ENCODE results near the gene TPM1.
"Not testable (repeated sequence)": the region's sequence is repeated elsewhere in the genome, so short reads cannot be mapped to it uniquely, and the experiment has no call there.

Gene TPM1

DNA sequence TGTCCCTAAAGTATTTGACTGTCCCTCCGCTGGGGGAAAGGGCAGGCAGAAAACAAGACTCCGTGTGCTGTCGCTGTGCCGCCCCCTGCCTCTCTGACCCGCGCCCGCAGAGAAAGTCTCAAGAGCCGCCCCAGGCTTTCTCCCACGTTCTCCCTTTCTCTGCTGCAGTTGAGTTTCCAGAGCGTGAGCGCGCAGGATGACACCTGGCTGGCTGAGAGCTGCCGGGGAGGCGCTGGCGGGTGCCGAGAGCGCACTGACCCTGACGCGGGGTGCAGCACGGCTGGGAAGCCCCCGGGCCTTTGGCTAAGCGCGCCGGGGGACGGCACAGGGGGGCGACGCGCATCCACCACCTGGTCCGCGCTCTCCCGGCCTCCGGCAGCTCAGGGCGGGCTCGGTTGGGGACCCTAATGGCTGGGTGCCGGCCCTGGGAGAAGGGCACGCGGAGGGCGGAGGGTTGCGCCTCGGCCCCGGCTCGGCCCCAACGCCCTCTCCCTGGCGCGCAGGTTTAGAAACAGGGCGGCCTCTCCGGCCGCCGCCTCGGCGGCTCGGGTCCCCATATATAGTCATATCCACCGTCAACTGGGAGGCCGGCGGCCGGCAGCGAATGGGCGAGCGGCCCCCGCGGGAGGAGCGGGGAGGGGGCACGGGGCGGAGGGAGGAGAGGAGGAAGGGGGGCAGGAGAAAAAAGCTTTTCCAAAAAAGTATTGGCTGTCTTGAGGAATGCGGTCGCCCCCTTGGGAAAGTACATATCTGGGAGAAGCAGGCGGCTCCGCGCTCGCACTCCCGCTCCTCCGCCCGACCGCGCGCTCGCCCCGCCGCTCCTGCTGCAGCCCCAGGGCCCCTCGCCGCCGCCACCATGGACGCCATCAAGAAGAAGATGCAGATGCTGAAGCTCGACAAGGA is at the start of gene TPM1:
Gene TPM1 (plus strand): TSS at position 774 of the 903 bp plus-strand sequence. CDS start 83 bp downstream, at position 857.
- no peak for DNase-seq (ENCODE audit: low read depth in 1 of 2, low spot score in 1 of 2)

DNA sequence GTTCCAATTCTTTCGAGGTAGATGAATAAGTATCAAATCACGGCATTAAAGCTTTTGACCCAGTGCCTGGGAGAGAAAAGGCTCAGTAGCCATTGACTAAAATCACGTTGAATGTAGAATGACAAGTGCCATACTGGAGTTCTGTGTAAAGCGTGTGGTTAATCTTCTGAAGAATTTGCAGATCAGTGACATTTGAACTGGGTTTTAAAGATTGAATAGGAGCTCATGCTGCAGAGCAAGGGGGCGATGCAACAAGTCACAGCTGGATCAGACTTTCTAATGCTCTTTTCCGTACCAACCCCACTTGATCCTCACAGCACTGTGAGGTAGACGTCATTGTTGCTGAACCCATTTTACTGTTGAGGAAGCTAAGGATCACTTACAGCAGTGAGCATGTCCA is 49.5 kb upstream of the TPM1 start:
- no peak for DNase-seq (ENCODE audit: low read depth in 1 of 2, low spot score in 1 of 2)

DNA sequence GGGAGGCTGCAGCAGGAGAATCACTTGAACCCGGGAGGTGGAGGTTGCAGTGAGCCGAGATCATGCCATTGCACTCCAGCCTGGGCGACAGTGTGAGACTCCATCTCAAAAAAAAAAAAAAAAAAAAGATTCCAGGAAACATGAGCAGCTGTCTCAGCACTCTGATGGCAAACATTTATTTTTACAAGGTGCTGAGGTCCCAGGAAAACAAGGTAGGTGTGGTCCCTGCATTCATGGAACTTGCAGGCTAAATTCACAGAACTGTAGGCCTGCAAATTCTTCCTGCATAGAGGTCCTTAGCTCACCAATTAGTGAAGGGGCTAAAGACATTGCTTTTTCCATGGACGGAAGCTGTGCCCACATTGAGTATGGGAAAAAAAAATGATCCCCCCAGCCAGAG is 48.9 kb upstream of the TPM1 start:
- DNase-seq (ENCODE audit: low read depth in 1 of 2, low spot score in 1 of 2): not testable (repeated sequence)

DNA sequence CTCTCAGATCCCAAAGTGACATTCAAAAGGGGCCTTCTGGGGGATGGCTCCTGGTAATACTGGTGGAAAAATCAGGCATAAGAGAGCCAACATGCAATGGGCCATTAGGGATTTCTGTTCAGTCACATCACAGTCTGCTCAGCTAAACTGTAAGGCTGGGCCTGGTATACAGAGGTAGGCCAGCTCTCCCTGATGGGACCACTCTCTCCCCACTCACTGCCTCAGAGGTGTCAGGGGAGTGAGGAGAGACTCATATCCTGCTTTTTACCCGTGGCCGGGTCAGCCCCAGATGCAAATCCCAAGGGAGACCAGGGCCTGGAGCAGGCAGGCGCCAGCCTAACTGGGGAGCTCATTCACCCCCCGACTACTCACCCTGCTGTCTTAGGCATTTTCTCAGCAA is 48.1 kb upstream of the TPM1 start:
- DNase-seq (ENCODE audit: low read depth in 1 of 2, low spot score in 1 of 2): no peak

DNA sequence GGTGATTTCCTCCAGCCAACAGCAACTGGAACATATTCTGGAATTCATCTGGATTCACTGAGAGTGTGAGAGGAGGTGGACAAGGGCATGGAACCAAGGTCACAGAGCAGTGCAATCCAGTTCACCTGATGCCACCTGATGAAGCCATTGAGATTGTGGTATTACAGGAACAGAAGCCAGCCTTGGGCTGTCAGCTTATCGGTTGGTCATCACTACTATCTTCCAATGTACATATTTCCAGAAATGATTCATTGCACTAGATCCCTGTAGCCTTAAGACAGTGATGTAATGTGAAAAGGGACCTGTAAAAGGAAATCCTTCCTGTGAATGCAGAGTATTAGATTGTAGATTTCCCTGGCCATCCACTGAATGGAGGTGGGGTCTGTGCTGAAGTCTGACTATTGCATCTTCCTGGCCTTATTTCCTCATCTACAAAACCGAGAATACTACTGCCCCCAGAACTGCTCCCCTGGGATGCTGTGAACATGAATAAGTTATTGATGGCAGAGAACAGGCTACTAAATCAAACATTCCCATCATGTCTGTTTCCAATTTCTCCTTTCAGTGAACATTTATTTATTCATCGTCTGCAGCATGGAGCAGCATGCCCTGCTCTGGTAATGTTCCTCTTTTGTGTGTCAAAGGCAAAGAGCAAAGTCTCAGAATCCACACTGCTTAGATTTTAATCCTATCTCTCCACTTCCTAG is 47.4 kb upstream of the TPM1 start:
- no peak for DNase-seq (ENCODE audit: low read depth in 1 of 2, low spot score in 1 of 2)

DNA sequence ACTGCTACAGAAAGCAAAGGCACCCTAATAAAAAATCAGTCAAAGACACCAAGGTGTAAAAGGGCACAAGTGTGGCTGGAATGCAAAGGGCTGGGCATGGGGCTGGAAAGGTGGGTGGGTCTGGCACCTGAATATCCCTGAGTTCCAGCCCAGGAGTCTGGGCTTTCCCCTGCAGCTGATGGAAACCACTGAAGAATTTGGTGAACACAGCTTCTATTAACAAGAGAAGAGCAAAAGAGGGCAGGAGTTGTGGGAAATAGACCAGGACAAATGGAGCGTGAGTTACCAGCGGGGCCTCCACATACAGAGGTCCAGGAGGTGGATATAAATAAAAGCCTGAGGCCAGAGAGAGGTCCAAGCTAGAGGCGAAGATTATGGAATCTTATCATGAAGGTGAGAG is 45.1 kb upstream of the TPM1 start:
- DNase-seq (ENCODE audit: low read depth in 1 of 2, low spot score in 1 of 2): no peak

DNA sequence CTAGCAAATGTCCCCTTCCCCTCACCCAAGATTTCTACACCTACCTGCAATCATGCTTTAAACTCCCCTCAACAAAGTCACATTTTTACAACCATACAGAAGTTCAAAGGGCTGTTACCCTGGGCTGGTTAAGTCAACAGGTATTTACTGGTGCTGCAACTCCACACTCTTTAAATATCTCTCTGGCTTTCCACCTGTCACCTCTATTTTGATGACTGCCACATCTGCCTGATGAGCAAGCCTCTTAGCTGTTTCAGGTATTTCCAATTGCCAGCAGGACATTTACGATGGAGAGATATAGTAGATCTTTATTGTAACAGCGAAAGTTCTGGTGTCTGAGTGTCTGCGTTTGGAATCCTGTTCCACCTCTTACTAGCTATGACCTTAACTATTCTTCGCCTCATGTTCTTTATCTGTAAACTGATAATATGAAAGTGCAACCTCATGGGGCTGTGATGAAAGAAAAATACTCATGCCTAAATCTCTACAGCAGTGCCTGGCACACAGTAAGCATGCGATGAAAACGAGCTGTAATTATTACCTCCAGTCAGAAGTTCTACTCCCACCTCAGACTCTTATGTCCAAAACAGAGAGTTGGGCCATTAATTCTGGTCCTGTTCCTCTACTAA is 44.2 kb upstream of the TPM1 start:
- DNase-seq (ENCODE audit: low read depth in 1 of 2, low spot score in 1 of 2): no peak

DNA sequence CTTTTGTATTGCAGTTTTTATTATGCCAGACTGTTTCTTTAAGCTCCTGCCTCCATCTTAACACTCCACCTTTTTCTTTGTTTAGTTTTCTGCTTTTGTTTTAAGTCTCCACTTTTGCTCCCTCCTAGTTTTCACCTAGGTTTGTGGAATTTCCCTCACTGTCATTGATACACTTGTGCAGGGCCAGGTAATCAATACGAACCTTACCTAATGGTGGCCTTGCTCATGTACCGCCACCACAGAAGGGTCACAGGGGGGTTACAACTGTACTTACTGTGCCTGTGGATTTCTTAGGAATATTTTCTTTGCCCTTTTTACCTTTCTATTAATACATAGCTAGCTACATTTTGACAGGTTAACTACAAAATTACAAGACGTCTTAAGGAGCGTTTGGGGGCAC is 43.4 kb upstream of the TPM1 start:
- no peak for DNase-seq (ENCODE audit: low read depth in 1 of 2, low spot score in 1 of 2)

DNA sequence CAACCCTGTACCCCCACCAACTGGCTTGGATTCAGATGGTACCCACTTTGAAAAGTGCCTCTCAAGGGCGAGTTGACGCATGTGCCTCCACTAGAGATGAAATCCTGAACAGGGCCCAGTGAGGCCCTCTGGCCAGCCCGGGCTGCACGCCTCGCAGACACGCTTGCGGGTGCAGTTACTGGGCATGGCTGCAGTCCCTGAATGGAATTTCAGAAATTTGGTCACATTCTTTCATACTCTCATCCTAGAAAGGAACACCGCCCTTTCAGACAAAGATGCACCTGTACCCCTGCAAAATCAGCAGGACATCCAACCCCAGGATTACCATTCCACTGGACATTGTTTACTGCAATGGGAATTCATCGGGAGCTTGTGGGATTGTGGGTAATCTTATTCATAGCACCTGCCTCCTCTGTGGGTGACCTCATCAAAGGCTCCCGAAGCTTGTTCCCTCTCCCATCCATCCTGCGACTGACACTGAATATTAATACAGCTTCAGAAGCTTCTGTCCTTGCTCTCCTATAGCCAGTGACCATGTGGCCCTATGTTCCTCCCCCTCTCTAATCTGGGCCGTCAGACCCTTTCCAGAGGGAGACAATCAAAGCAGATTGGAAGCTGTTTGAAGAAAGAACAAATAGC is 42.5 kb upstream of the TPM1 start:
- no peak for DNase-seq (ENCODE audit: low read depth in 1 of 2, low spot score in 1 of 2)

DNA sequence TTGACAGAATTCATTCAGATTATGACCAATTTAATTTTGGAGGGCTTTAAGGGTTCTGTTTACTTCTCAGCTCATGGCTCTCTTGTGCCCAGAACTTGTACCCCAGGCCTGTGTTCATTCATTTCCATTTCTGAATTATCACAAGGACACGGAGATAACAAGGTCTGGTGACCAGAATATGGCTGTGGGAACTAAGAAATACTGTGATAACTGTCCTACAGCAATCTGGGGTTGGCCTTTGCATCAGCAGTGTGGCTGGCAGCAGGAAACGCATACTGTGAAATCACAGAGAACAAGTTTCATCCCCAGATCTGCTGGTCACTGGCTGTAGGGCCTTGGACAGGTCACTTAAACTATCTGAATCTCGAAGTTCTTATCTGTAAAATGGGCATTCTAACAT is 41.8 kb upstream of the TPM1 start:
- DNase-seq (ENCODE audit: low read depth in 1 of 2, low spot score in 1 of 2): no peak

DNA sequence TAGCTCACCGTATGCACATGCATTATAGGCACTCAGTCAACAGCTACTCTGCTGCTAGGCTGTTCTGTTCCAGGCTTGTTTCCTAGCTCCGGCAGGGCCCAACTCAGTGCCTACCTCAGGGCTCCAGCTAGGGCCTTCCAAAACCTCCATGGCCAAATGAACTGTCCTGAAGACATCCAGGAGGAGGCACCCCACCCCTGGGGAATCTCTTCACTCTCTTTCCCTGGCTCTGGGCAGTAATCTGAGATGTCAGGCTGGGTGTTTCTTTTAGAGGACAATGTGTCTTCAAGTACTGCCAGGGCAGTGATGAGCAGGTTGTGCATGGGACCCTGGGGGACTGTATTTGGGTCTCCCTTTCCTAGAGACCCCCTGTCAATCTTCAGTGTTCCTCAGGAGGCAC is 38.3 kb upstream of the TPM1 start:
- no peak for DNase-seq (ENCODE audit: low read depth in 1 of 2, low spot score in 1 of 2)

DNA sequence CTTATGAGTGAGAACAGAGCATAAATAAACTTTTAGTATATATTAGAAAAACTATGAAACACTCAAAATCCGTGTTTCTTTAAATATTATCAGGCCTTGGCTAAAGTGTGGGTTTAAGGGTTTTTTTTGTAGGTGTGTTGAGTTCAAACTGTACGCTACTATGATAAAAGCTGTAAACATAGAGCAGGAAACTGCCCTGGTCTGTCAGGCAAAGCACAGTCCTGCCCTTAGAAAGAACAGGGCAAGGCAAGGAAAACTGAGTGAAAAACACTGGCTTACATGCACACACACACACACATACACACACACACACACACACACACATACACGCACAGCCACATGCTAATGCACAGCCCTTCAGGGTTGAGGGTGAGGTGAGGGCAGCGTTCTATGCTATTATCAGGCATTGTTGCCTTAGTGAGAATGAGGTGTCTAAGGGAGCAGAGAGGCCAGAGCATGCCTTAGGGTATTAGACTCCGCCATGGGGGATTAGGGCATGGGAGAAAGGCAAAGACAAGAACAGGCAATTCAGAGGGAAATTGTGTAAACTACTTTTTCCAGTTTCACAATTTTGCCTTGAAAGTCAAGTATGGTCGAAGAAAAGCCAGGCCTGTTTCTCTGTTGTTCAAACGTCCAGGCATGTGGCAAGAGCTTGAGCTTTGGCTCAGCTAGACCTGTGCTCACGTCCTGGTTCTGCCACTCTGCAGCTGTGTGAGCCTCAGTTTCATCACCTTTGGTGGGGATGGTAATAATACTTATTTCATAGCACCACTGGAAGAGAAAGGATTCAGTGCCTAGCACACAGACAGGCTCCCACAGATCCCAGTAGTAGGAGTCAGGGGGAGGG is 36.3 kb upstream of the TPM1 start:
- DNase-seq (ENCODE audit: low read depth in 1 of 2, low spot score in 1 of 2): no peak

DNA sequence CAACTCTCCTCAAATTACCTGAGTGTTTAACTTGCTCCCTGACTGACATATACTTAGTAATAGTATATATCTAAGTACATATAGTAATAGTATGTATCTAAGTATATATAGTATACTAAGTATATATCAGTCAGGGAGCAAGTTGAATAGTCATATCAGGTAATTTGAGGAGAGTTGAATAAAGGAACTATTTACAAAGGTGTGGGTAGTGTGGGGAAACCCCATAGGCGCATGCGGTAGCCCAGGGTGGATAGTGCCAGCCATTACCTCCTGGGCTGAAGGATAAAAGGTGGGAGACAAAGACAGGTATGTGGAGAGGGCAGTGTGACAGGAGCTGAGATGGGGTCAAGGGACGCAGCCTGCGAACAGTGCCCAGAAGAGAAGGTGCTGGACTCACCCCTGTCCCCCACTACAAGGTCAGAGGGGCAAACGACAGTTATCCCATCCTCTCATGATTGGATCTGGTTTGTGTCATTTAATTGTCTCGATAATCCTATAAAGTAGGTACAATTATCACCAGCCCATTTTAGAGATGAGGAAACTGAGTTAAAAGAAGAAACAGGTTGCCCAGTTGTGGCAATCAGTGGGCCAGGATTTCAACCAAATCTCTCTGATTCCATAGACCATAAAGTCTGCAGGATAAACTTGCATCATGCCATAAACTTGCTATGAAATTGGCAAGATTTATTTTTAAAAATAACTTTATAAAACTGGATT is 34.1 kb upstream of the TPM1 start:
- DNase-seq (ENCODE audit: low read depth in 1 of 2, low spot score in 1 of 2): no peak

DNA sequence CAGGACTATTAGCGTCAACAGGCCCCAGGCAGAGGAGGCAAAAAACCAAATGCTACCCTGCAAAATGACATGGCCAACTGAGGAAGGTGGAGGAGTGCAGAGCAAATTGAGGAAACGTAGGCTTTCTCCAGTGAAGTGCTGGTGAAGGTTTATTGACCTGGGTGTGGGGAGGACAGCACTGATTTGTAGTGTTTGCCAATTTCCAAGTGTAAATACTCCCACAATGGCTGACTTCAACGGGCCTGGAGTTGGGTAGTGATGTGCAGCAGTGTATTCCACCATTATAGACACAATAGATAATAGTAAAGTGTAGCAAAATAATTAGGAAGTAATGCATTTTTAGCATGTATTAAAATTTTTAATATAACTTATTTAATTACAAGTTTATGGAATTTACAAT is 32.2 kb upstream of the TPM1 start:
- no peak for DNase-seq (ENCODE audit: low read depth in 1 of 2, low spot score in 1 of 2)

DNA sequence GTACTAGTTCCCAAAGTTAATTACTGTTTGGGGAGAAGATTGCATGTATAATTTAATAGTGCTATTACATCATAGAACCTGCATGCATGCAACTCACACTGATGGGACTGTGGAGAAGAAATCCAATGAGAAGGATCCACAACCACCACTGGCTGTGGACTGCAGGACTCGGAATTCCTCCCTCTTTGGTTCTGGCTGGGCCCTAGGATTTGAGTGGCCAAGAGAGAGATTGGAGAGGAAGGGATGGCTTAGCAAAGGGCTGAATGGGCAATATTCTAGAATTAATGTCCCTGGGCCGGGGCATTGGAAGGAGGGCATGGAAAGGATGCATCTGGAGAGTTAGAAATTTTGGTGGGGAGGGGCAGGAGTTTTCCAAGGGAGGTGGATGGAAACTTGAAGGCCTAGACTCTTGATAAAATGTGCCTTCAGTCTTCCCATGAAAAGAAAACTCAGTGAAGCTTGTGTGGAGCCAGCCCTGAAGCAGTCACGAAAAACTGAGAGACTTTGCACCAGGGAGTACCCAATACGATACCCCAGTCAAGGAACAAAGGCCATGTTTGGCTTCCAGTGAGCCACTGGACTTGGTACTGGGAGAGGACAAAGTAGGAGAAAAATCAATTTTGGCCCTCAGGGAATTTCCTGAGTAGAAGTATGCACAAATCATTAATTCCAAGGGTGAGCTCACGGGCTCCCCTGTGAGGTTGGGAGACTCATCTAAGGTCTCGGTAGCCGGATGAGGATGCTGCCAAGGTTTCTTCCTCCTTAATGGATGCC is 31.4 kb upstream of the TPM1 start:
- DNase-seq (ENCODE audit: low read depth in 1 of 2, low spot score in 1 of 2): no peak

DNA sequence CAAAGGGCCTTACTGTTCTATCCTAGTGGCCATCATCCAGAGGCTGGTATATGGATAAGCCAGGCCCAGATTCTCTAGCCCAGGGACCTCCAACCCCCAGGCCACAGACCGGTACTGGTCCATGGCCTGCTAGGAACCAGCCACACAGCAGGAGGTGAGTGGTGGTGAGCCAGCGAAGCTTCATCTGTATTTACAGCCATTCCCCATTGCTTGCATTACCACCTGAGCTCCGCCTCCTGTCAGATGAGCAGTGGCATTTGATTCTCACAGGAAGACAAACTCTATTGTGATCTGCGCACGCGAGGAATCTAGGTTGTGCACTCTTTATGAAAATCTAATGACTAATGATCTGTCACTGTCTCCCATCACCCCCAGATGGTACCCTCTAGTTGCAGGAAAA is 30.1 kb upstream of the TPM1 start:
- no peak for DNase-seq (ENCODE audit: low read depth in 1 of 2, low spot score in 1 of 2)

DNA sequence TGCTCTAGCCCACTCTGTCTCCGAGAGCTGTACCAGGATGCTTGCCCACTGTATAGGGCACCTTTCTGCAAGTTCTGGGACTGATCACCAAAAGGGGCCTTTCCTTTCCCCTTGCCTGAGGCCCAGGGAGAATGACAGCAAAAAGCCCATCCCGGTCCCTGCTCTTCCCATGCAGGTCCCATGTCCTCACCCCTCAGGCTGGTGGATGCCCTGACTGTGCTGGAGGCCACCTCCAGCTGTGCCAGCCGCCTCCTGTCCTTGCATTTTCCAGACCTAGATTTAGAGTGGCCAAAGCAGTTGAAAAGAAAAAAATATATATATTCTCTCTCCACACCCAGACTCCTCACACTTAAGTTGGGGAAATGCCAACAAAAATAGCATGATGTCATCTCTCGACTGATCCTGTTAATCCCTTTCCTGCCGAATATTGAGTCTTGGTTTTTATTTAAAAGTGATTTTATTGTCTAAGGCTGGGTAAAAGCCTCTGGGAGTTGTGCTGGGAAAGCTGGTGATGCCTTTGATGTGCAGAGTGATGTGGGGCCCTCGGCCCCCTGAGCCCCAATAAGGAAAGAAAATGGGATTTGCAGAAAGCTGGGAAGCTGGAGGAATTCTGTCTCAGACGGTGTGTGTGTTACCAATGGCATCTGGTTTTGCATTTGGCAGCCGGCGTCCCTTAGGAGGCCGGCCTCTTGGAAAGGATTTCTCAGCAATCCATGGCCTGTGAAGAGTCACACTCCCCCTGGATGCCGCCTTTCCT is 29.3 kb upstream of the TPM1 start:
- DNase-seq (ENCODE audit: low read depth in 1 of 2, low spot score in 1 of 2): no peak

DNA sequence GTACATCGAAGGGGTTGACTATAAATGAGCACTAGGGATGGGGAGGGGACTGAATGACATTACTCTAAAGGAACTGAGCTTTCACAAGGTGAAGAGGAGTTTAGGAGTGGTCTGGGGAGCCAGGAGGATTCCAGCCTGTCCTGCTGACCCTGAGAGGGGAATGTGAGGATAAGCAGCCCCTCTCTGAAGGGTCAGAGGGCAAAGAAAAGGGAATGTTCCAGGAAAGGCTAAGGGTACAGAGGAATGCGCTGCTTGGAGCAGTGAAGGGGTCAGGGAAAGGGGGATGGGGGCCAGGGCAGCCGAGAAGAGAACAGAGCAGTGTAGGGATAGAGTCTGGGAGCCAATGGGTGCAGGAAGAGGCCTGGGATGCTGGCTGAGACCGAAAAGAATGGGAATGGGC is 28.0 kb upstream of the TPM1 start:
- DNase-seq (ENCODE audit: low read depth in 1 of 2, low spot score in 1 of 2): no peak

DNA sequence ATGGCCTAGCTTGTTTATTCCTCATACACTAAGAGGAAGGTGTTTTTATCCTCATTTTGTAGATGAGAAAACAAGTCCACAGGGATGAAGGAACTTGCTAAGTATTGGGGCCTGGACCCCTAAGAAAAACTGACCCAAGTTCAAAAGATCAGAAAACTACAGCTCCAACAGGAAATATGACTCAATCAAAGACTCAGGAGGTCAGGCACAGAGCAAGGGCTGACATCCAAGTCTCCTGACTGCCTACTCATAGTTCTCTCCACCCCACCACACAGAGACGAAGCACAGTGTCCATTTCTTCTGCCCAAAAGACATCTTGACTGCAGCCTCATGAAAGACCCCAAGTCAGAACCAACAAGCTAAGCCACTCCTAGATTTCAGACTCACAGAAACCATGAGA is 26.9 kb upstream of the TPM1 start:
- DNase-seq (ENCODE audit: low read depth in 1 of 2, low spot score in 1 of 2): no peak
